Prostate gland (tissue), 2 donors: Measurements from ENCODE around the gene CHST11.

ENCODE experiments used
- POLR2A ChIP-seq: fragments of 450-650 bp; IDR thresholded peaks from one replicate; pipeline ENCODE4 v1.6.1; 2016; ENCODE audit warnings: antibody characterized with exemption, mild to moderate bottlenecking
- POLR2AphosphoS5 ChIP-seq: sonication (generic); formaldehyde crosslinking; IDR thresholded peaks from one replicate; pipeline ENCODE4 v1.6.1; 2017; ENCODE audit warnings: antibody characterized with exemption
- TF ChIP-seq, protein P1 (sequence below), 4 experiments: fragments of 200-600 bp in 2 of 4; fragments of 450-650 bp in 2 of 4; sonication (generic) in 2 of 4; IDR thresholded peaks; 1 replicate in 3 of 4; 2 replicates in 1 of 4; pipeline ENCODE4 v1.5.1; 2016 to 2019; ENCODE audit warnings: antibody characterized with exemption in 4 of 4, mild to moderate bottlenecking in 2 of 4, moderate library complexity in 2 of 4

DNA sequence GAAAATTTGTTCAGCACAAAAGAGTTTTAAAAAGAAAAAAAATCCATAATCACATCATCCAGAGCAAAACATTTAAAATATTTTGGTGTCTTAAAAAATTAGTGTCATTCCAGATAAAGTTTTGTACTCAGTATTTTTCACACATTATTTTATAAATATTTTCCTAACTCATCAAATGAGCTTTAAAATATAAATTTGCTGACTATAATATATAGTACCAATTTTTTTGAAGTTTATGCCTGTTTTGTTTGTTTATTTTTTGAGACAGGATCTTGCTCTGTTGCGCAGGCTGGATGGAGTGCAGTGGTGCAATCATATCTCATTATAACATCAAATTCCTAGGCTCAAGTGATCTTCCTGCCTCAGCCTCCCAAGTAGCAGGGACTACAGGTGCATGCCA, 337.2 kb downstream of the CHST11 start:
- TF ChIP-seq, protein P1, sequence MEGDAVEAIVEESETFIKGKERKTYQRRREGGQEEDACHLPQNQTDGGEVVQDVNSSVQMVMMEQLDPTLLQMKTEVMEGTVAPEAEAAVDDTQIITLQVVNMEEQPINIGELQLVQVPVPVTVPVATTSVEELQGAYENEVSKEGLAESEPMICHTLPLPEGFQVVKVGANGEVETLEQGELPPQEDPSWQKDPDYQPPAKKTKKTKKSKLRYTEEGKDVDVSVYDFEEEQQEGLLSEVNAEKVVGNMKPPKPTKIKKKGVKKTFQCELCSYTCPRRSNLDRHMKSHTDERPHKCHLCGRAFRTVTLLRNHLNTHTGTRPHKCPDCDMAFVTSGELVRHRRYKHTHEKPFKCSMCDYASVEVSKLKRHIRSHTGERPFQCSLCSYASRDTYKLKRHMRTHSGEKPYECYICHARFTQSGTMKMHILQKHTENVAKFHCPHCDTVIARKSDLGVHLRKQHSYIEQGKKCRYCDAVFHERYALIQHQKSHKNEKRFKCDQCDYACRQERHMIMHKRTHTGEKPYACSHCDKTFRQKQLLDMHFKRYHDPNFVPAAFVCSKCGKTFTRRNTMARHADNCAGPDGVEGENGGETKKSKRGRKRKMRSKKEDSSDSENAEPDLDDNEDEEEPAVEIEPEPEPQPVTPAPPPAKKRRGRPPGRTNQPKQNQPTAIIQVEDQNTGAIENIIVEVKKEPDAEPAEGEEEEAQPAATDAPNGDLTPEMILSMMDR (IDR thresholded peaks at IDR 0.05): no peak
- TF ChIP-seq POLR2A: no peak
- no peak for TF ChIP-seq POLR2AphosphoS5
